Measurements from ENCODE around the gene PTPRN. TPM values are rescaled to one million over a fixed set of nuclear protein-coding genes. Genes with fewer than 3 reads are reported as not detected.

PTPRN gene
- total and polyA plus RNA-seq, 10 of the 15 experiments (the other 5 are each of a cell fraction or from before 2014, with no cell fraction given) = 0.28 to 0.69 TPM; not detected in 8

DNA sequence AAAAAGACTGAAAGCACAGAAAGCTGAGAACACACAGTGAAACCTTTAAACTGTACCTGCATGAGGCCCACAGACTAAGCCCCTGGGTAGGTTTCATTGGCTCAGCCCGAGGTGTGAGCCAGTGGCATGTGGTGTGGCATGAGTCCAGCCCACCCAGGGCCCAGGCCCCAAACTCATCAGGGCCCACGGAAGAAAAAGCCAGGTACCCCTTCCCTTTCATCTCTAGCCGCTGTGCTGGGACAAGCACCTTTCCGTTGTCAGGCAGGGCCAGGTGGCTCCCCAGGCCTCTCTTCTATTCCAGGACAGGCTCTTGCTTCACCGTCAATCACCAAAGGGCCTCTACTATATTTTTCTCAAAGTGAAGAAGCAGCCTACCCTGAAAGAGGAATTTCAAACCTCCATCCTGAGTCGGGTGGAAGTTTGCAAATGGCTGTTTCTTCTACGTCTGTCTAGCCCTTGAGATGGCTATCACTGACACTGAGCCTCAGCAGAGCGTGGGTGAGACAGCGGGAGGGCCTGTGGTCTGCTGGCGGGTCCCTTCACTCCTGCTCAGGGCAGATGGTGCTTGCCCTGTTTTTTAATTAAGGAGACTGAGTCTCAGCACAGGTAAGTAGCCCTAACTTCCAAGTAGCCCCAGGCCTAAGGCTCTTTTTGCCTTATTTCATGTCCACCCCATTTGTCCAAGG lies 21.5 kb downstream of the PTPRN start:
- Histone ChIP-seq H3K9ac (ENCODE audit: control insufficient read depth, insufficient read depth, low read length) (no peak overlapping the region), H3K27me3 (replicated peaks in 1 of 2; ENCODE audit: control insufficient read depth in 2 of 2, insufficient read depth in 2 of 2, low read length in 1 of 2) (peaks cover 0 to 3% of the 10 kb centered on the region in 2 experiments; a peak in 2 of 4 replicates), H4K20me1 (ENCODE audit: control insufficient read depth, insufficient read depth) (no peaks in the 10 kb centered on the region), H3K4me2 (ENCODE audit: control insufficient read depth, insufficient read depth) (no peak overlapping the region), H3K4me3 (no peak overlapping the region), H3K27ac (ENCODE audit: control insufficient read depth, insufficient read depth) (no peak overlapping the region), H3K9me3 (replicated peaks; ENCODE audit: control insufficient read depth, insufficient read depth, low read length) (no peaks in the 10 kb centered on the region), H2AFZ (ENCODE audit: control insufficient read depth, low read depth, low read length) (no peak overlapping the region), H3K36me3 (ENCODE audit: control insufficient read depth in 2 of 2, insufficient read depth in 2 of 2, low read length in 1 of 2) (no peaks in the 10 kb centered on the region; a peak in 1 of 4 replicates), H3K4me1 (ENCODE audit: control insufficient read depth, insufficient read depth, low read length) (no peaks in the 10 kb centered on the region), H3K79me2 (ENCODE audit: control insufficient read depth, insufficient read depth, low read length) (no peaks in the 10 kb centered on the region)
- BruUV-seq (replicated peaks) = no TSS peak
- no peak for DNase-seq (ENCODE audit: low read depth, low spot score)
- no peak for TF ChIP-seq USF1 (IDR thresholded peaks at IDR 0.05; ENCODE audit: borderline replicate concordance, extremely low read length, insufficient read depth, low read depth, low read length)
- no peak for TF ChIP-seq SMAD1 (IDR thresholded peaks at IDR 0.05; ENCODE audit: low read depth, partially characterized antibody)
- TF ChIP-seq MXI1 (IDR thresholded peaks at IDR 0.05; ENCODE audit: low read depth, low read length) = no peak
- TF ChIP-seq SRF (IDR thresholded peaks at IDR 0.05; ENCODE audit: low read depth in 2 of 2, low read length in 2 of 2) = no peak
- no peak for TF ChIP-seq BACH1 (IDR thresholded peaks at IDR 0.05; ENCODE audit: borderline replicate concordance)
- TF ChIP-seq POLR2A (IDR thresholded peaks at IDR 0.05; ENCODE audit: low read depth, low read length) = no peak
- TF ChIP-seq MAX (IDR thresholded peaks at IDR 0.05; ENCODE audit: low read depth, low read length) = no peak
- TF ChIP-seq HDAC6 (IDR thresholded peaks at IDR 0.05; ENCODE audit: unreplicated experiment) = no peak
- no peak for TF ChIP-seq IKZF1 (conservative IDR thresholded peaks at IDR 0.05)
- TF ChIP-seq ZNF687 (IDR thresholded peaks at IDR 0.05) = no peak
- TF ChIP-seq EED (IDR thresholded peaks at IDR 0.05; ENCODE audit: low read depth) = no peak
- no peak for TF ChIP-seq ASH2L (IDR thresholded peaks at IDR 0.05; ENCODE audit: borderline replicate concordance, low read depth)
- no peak for TF ChIP-seq CBFB (IDR thresholded peaks at IDR 0.05; ENCODE audit: low read depth)
- intact Hi-C loops (cut with micrococcal nuclease; ENCODE audit: unreplicated experiment) (no loop called here), in situ Hi-C loops (cut with MboI) (no loop called here)
- CTCF ChIA-PET = interaction anchor here (1.1 to 2.1 kb wide), 4 partner anchors 8 to 131 kb away, joined by 3 to 18 read pairs (median 7); no protein-coding TSS in a partner anchor
- no peak; the same call in 2 of the 3 replicates for ATAC-seq
- POLR2A ChIA-PET = no interaction called here
- SMC1A ChIA-PET (ENCODE audit: uncharacterized antibody, unreplicated experiment) = no interaction called here
- WGBS (ENCODE audit: insufficient coverage, insufficient replicate concordance, low lambda C conversion rate, missing lambda C conversion rate) = 76% methylated on average over 10 of the region's 10 CpGs
- no peak for FAIRE-seq
- RAD21 ChIA-PET (ENCODE audit: unreplicated experiment) = interaction anchor here (1.0 kb wide), 1 partner anchor 36 kb away, joined by 4 read pairs; no protein-coding TSS in a partner anchor

Data from GM12878 (cell line).